ENCODE results near the gene MAN1C1.

The MAN1C1 gene

DNA sequence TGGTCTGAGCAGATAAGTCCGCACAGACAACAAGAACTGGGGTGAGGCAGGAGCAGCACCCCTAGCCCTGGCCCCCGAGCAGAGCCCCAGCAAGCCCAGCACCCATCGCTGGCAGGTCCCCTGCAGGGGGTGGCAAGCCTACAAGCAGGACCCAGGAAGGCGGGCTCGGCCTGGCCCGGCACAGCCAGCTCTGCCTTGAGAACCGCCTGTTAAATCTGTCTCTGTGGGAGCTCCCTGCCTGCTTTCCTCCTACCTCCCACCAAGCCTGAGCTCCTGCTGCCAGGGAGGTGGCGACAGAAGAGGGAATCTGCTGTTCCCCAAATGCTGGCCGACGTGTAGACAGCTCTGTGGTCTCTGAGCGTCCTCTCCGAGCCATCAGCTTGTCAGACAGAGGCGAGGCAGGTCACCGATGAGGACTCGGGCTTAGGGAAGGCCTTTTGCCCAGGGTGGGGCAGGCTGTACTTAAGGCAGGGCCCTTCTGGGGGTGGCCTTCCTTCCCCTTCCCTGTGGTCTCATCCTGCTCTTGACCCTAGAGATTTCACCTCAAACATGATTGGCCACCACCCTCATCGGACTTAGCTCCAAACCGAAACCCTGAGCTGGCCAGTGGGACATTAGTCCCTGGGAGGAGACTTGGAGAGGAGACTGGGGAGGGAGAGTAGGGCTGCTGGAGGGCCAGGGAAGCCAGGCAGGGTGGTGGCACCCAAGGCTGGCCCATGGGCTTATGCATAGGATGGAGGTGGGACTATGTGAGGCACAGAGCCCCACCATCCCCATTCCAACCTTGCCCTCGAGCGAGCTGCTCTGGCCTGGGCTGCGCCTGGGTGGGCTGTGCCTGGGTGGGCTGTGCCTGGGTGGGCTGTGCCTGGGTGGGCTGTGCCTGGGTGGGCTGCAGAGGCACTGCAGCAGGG is 191.1 kb downstream of the MAN1C1 start:
- TF ChIP-seq, protein P1, sequence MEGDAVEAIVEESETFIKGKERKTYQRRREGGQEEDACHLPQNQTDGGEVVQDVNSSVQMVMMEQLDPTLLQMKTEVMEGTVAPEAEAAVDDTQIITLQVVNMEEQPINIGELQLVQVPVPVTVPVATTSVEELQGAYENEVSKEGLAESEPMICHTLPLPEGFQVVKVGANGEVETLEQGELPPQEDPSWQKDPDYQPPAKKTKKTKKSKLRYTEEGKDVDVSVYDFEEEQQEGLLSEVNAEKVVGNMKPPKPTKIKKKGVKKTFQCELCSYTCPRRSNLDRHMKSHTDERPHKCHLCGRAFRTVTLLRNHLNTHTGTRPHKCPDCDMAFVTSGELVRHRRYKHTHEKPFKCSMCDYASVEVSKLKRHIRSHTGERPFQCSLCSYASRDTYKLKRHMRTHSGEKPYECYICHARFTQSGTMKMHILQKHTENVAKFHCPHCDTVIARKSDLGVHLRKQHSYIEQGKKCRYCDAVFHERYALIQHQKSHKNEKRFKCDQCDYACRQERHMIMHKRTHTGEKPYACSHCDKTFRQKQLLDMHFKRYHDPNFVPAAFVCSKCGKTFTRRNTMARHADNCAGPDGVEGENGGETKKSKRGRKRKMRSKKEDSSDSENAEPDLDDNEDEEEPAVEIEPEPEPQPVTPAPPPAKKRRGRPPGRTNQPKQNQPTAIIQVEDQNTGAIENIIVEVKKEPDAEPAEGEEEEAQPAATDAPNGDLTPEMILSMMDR (IDR thresholded peaks at IDR 0.05; ENCODE audit: insufficient read depth, low read length, poor library complexity, severe bottlenecking): no peak
- no peak for DNase-seq (ENCODE audit: extremely low read depth, insufficient read length)
- no peak overlapping the region for H3K4me3 ChIP-seq (replicated peaks; ENCODE audit: low read depth, low read length)
- no peaks in the 10 kb centered on the region for H3K27me3 ChIP-seq (replicated peaks; ENCODE audit: control insufficient read depth, insufficient read depth, low read length)
- no peaks in the 10 kb centered on the region for H3K36me3 ChIP-seq (ENCODE audit: control insufficient read depth, insufficient read depth, low read length)

GRCh38 chr1:25808481-25809244 is 192.1 kb downstream of the MAN1C1 start:
- no peaks in the 10 kb centered on the region for H3K27me3 ChIP-seq (replicated peaks; ENCODE audit: control insufficient read depth, insufficient read depth, low read length)
- no peak for DNase-seq (ENCODE audit: extremely low read depth, insufficient read length)
- H3K36me3 ChIP-seq (ENCODE audit: control insufficient read depth, insufficient read depth, low read length): no peaks in the 10 kb centered on the region
- TF ChIP-seq, protein P1 (IDR thresholded peaks at IDR 0.05; ENCODE audit: insufficient read depth, low read length, poor library complexity, severe bottlenecking): no peak
- no peak overlapping the region for H3K4me3 ChIP-seq (replicated peaks; ENCODE audit: low read depth, low read length)

DNA sequence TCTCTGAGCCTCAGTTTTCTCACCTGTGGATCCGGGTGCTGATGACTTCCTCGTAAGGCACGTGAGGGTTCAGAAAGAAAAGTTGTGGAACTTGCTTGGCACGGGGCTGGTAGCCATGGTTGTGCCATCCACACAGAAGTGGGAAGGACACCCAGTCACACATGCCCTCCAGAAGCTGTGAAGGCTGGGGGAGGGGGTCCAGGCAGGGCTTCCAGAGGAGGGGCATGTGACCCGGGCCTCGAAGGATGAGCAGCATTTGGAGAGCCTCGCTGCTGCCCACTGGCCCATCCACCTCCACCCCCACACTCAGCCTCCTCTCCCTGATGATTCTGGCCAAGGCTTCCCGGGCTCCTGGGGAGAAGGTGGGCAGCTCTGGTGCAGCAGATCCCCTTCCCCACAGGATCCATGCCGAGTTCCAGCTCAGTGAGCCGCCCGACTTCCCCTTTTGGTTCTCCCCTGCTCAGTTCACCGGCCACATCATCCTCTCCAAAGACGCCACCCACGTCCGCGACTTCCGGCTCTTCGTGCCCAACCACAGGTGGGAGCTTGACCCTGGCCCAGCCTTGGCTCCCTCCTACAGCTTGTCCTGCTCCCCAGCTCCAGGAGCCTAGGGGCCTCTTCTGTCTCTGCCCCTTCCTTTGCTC is 192.8 kb downstream of the MAN1C1 start:
- Histone ChIP-seq H3K4me3 (replicated peaks; ENCODE audit: low read depth, low read length) (no peak overlapping the region), H3K27me3 (replicated peaks; ENCODE audit: control insufficient read depth, insufficient read depth, low read length) (no peaks in the 10 kb centered on the region), H3K36me3 (ENCODE audit: control insufficient read depth, insufficient read depth, low read length) (no peaks in the 10 kb centered on the region)
- DNase-seq (ENCODE audit: extremely low read depth, insufficient read length): no peak
- TF ChIP-seq, protein P1 (IDR thresholded peaks at IDR 0.05; ENCODE audit: insufficient read depth, low read length, poor library complexity, severe bottlenecking): no peak

DNA sequence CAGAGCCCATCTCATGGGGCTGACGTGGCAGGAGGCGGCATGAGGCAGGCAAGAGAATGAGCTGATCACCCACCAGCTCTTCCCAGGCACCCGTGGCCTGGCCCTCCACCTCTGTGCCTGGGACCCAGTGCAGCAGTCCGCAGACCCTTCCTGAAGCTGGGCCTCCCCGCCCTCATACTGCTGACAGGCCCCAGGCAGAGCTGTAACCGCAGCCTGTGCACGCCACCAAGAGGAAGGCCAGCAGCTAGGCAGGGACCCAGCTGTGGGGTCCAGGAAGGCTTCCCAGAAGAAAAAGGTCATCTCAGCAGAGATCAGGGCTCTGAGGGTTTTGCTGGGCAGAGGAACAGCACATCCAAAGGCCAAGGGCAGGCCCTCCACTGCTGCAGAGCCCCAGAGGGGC is 193.3 kb downstream of the MAN1C1 start:
- Histone ChIP-seq H3K27me3 (replicated peaks; ENCODE audit: control insufficient read depth, insufficient read depth, low read length) (no peaks in the 10 kb centered on the region), H3K36me3 (ENCODE audit: control insufficient read depth, insufficient read depth, low read length) (no peaks in the 10 kb centered on the region), H3K4me3 (replicated peaks; ENCODE audit: low read depth, low read length) (no peak overlapping the region)
- TF ChIP-seq, protein P1 (IDR thresholded peaks at IDR 0.05; ENCODE audit: insufficient read depth, low read length, poor library complexity, severe bottlenecking): peak; percentile 25
- DNase-seq (ENCODE audit: extremely low read depth, insufficient read length): no peak

- no peak overlapping the region for H3K4me3 ChIP-seq (replicated peaks; ENCODE audit: low read depth, low read length)
- TF ChIP-seq, protein P1 (IDR thresholded peaks at IDR 0.05; ENCODE audit: insufficient read depth, low read length, poor library complexity, severe bottlenecking): peak; percentile 93
- peak; percentile 64 for DNase-seq (ENCODE audit: extremely low read depth, insufficient read length)
- H3K36me3 ChIP-seq (ENCODE audit: control insufficient read depth, insufficient read depth, low read length): no peaks in the 10 kb centered on the region
- no peaks in the 10 kb centered on the region for H3K27me3 ChIP-seq (replicated peaks; ENCODE audit: control insufficient read depth, insufficient read depth, low read length)
These were observed 194.0 kb downstream of the MAN1C1 start for GRCh38 chr1:25810341-25811299.

All from GM06990 (cell line).